Gastrocnemius medialis (tissue), 4 donors: Measurements from ENCODE around the gene PTPRC. TPM values are rescaled to one million over a fixed set of nuclear protein-coding genes. Genes with fewer than 3 reads are reported as not detected.

ENCODE experiments used
- ATAC-seq, 2 donors: fragments of 150-250 bp; one replicate each; pipeline ENCODE4 v1.9.1; 2016
- DNase-seq, 2 donors: peaks; one replicate each; pipeline ENCODE4 v3.0.0-alpha.2; 2019
- H3K27ac ChIP-seq, 4 donors: fragments of 200-600 bp; sonication (generic); 1 replicate in 1 of 4; 2 replicates in 3 of 4; pipeline ENCODE4 v1.5.1; 2016 to 2018; ENCODE audit warnings: mild to moderate bottlenecking in 2 of 4, moderate library complexity in 1 of 4
- H3K27me3 ChIP-seq, 3 donors: fragments of 200-600 bp; sonication (generic) in 2 of 3; 1 replicate in 1 of 3; 2 replicates in 2 of 3; pipeline versions ENCODE4 v1.5.1 to v1.6.0; 2016 to 2019; ENCODE audit warnings: mild to moderate bottlenecking in 1 of 3, moderate library complexity in 1 of 3
- H3K36me3 ChIP-seq, 2 donors: fragments of 200-600 bp; sonication (generic) in 1 of 2; one replicate each; pipeline ENCODE4 v1.5.1; 2017 to 2018
- H3K4me1 ChIP-seq, 2 donors: fragments of 200-600 bp; sonication (generic) in 1 of 2; one replicate each; pipeline ENCODE4 v1.5.1; 2016 to 2017; ENCODE audit warnings: mild to moderate bottlenecking in 2 of 2
- H3K4me3 ChIP-seq, 4 donors: fragments of 200-600 bp; sonication (generic) in 3 of 4; 1 replicate in 1 of 4; 2 replicates in 3 of 4; pipeline ENCODE4 v1.5.1; 2016 to 2019; ENCODE audit warnings: mild to moderate bottlenecking in 2 of 4
- H3K9me3 ChIP-seq, 3 donors: fragments of 200-600 bp; sonication (generic) in 2 of 3; 1 replicate in 1 of 3; 2 replicates in 2 of 3; pipeline ENCODE4 v1.5.1; 2016 to 2019
- CTCF ChIP-seq, 5 experiments: fragments of 450-650 bp in 3 of 5; fragments of 200-600 bp in 2 of 5; sonication (generic) in 2 of 5; IDR thresholded peaks in 4 of 5; conservative IDR thresholded peaks in 1 of 5; 1 replicate in 4 of 5; 2 replicates in 1 of 5; pipeline ENCODE4 v1.5.1; 2016 to 2019; ENCODE audit warnings: antibody characterized with exemption in 5 of 5, mild to moderate bottlenecking in 3 of 5, moderate library complexity in 3 of 5
- POLR2A ChIP-seq, 2 donors: fragments of 450-650 bp; IDR thresholded peaks; one replicate each; pipeline ENCODE4 v1.6.1; 2017; ENCODE audit warnings: antibody characterized with exemption in 2 of 2, mild to moderate bottlenecking in 2 of 2, moderate library complexity in 2 of 2
- in situ Hi-C, 4 donors: fragments of 200-750 bp; cut with MboI; loops; one replicate each; pipeline versions ENCODE4 v1.15.0 to v1.8.0; 2017; ENCODE audit warnings: low sequenced_read_pairs in 4 of 4
- intact Hi-C: fragments of 100-400 bp; cut with DNase I; formaldehyde crosslinking; loops from one replicate; pipeline ENCODE4 v1.15.1; 2023; ENCODE audit warnings: low total_unique reads
- total RNA-seq, 4 donors: library from RNA; depleted of rRNA; stranded (reverse); fragments of >200 nt; gene quantifications; one replicate each; pipeline versions ENCODE4 v1.1.0 to v1.2.3, GENCODE V29; 2016

The PTPRC gene
- total RNA-seq, 4 donors from 2014 or later: 1.7 to 10.4 (median 5.3) TPM

GRCh38 chr1:198604975-198605374, 33.9 kb upstream of the PTPRC start:
- H3K9me3 ChIP-seq: no peaks in the 10 kb centered on the region
- in situ Hi-C loops: no loop called here

GRCh38 chr1:198605406-198605805, 33.4 kb upstream of the PTPRC start:
- DNase-seq: no peak
- in situ Hi-C loops (no loop called here), intact Hi-C loops (no loop called here)
- Histone ChIP-seq H3K4me1 (no peaks in the 10 kb centered on the region), H3K4me3 (no peak overlapping the region), H3K27ac (no peak overlapping the region), H3K27me3 (no peaks in the 10 kb centered on the region), H3K36me3 (no peaks in the 10 kb centered on the region), H3K9me3 (no peaks in the 10 kb centered on the region)
- TF ChIP-seq CTCF (IDR thresholded peaks at IDR 0.05 in 4 of 5, conservative IDR thresholded peaks at IDR 0.05 in 1 of 5) (no peak), POLR2A (IDR thresholded peaks at IDR 0.05) (no peak)
- ATAC-seq: no peak

More at GRCh38 chr1:198604975-198605374, 33.9 kb upstream of the PTPRC start:
- ATAC-seq (no peak), DNase-seq (no peak)
- TF ChIP-seq CTCF (IDR thresholded peaks at IDR 0.05 in 4 of 5, conservative IDR thresholded peaks at IDR 0.05 in 1 of 5) (no peak), POLR2A (IDR thresholded peaks at IDR 0.05) (no peak)
- no peak overlapping the region for H3K27ac ChIP-seq
- intact Hi-C loops: no loop called here
- no peaks in the 10 kb centered on the region for H3K4me1 ChIP-seq
- no peaks in the 10 kb centered on the region for H3K36me3 ChIP-seq
- H3K4me3 ChIP-seq: no peak overlapping the region
- H3K27me3 ChIP-seq: no peaks in the 10 kb centered on the region

GRCh38 chr1:198606020-198606438, 32.8 kb upstream of the PTPRC start:
- ATAC-seq (no peak), DNase-seq (no peak)
- Histone ChIP-seq H3K27ac (no peak overlapping the region), H3K36me3 (no peaks in the 10 kb centered on the region), H3K9me3 (no peaks in the 10 kb centered on the region), H3K4me3 (no peak overlapping the region), H3K4me1 (no peaks in the 10 kb centered on the region), H3K27me3 (no peaks in the 10 kb centered on the region)
- intact Hi-C loops (no loop called here), in situ Hi-C loops (no loop called here)
- TF ChIP-seq CTCF (IDR thresholded peaks at IDR 0.05 in 4 of 5, conservative IDR thresholded peaks at IDR 0.05 in 1 of 5) (no peak), POLR2A (IDR thresholded peaks at IDR 0.05) (no peak)

GRCh38 chr1:198607714-198608113, 31.1 kb upstream of the PTPRC start:
- ATAC-seq (no peak), DNase-seq (no peak)
- Histone ChIP-seq H3K27ac (no peak overlapping the region), H3K36me3 (no peaks in the 10 kb centered on the region), H3K4me1 (no peaks in the 10 kb centered on the region), H3K9me3 (no peaks in the 10 kb centered on the region), H3K27me3 (no peaks in the 10 kb centered on the region), H3K4me3 (no peak overlapping the region)
- in situ Hi-C loops (no loop called here), intact Hi-C loops (no loop called here)
- TF ChIP-seq POLR2A (IDR thresholded peaks at IDR 0.05) (no peak), CTCF (IDR thresholded peaks at IDR 0.05 in 4 of 5, conservative IDR thresholded peaks at IDR 0.05 in 1 of 5) (no peak)

- DNase-seq (no peak), ATAC-seq (no peak)
- TF ChIP-seq CTCF (IDR thresholded peaks at IDR 0.05 in 4 of 5, conservative IDR thresholded peaks at IDR 0.05 in 1 of 5) (no peak), POLR2A (IDR thresholded peaks at IDR 0.05) (no peak)
- no peaks in the 10 kb centered on the region for H3K27me3 ChIP-seq
- no peak overlapping the region for H3K4me3 ChIP-seq
- in situ Hi-C loops (no loop called here), intact Hi-C loops (no loop called here)
- no peaks in the 10 kb centered on the region for H3K9me3 ChIP-seq
- H3K36me3 ChIP-seq: no peaks in the 10 kb centered on the region
- H3K4me1 ChIP-seq: no peaks in the 10 kb centered on the region
- no peak overlapping the region for H3K27ac ChIP-seq
Observed at GRCh38 chr1:198610362-198610761, 28.5 kb upstream of the PTPRC start.
